GM12892 (cell line): ENCODE data around the gene ECHDC3.

ENCODE experiments used
- DNase-seq: peaks from one replicate; pipeline ENCODE4 v3.0.0; 2011; ENCODE audit not compliant: insufficient read length
- FAIRE-seq: peaks from 2 replicates; lab custom pipeline; 2011; peaks lifted over from hg19 to GRCh38; lab: Jason Lieb, UNC
- POLR2A ChIP-seq: IDR thresholded peaks from 2 replicates; pipeline ENCODE4 v1.6.1; 2011; ENCODE audit warnings: low read depth, low read length, control low read depth
- POLR2AphosphoS5 ChIP-seq: IDR thresholded peaks from 2 replicates; pipeline ENCODE4 v1.6.1; 2011; ENCODE audit warnings: low read depth, low read length, control low read depth
- TAF1 ChIP-seq: IDR thresholded peaks from 2 replicates; pipeline ENCODE4 v1.6.1; 2011; ENCODE audit warnings: low read depth, mild to moderate bottlenecking, control low read depth, low read length, borderline replicate concordance

Gene ECHDC3

DNA sequence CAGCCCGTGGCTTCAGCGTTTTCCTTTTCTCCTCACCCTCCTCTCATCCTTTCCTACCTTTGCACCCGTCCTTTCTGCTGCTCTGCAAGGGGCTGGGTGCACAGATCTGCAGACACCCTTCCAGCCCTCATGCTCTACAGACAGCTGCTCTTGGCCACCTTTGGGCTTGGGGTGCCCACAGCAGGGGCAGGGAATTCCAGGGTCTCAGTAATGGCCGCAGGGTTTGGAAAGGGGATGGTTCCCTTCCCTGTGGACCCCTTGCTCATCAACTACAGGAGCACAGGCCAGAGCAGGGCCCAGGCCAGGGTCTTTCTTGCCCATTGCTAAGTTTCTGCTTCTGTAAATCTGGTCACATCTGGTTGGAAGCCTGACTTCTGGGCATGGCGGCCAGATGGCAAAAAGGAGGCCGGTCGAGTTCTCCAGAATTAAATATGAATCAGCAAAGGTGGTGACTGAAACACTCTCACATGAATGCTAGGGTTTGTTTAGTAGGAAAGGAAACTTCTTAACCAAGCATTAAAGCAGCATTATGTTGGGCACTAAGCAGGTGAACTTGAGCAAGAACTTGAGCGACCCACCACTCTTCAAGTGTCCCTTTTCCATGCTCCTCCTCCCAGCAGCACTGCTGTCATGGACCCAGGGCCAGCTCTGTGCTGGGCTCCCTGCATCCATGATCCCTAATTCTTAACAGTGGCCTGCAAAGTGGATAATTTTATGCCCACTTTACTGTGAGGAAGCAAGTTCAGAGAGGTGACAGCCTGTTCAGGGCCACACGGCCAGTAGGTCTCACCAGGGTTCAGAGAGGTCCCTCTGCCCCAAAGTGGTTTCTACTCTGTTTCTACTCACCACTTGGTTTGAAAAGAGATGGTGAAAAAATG is 1.5 kb downstream of the ECHDC3 start:
- FAIRE-seq = no peak
- no peak for TF ChIP-seq POLR2A
- no peak for TF ChIP-seq TAF1
- TF ChIP-seq POLR2AphosphoS5 = no peak
- DNase-seq = no peak

DNA sequence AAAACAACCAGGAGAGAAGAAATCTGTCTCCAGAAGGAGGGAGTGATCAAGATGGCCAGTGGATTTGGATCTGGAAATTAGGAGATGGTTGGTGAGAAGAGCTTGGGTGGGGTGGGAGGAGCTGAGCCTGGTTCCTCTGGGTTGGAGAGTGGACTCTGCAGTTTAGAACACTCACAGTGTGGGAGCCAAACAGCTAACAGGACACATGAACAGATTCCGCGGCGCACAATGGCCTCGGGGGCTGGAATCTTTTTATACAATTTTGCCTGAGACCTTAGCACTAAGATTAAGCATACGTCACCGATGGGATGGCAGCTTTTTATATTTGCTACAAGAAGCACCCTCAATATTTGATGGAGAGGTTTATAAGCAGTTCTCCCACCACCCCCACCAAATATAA is 2.9 kb downstream of the ECHDC3 start:
- DNase-seq (no peak), FAIRE-seq (no peak)
- TF ChIP-seq TAF1 (no peak), POLR2AphosphoS5 (no peak), POLR2A (no peak)

DNA sequence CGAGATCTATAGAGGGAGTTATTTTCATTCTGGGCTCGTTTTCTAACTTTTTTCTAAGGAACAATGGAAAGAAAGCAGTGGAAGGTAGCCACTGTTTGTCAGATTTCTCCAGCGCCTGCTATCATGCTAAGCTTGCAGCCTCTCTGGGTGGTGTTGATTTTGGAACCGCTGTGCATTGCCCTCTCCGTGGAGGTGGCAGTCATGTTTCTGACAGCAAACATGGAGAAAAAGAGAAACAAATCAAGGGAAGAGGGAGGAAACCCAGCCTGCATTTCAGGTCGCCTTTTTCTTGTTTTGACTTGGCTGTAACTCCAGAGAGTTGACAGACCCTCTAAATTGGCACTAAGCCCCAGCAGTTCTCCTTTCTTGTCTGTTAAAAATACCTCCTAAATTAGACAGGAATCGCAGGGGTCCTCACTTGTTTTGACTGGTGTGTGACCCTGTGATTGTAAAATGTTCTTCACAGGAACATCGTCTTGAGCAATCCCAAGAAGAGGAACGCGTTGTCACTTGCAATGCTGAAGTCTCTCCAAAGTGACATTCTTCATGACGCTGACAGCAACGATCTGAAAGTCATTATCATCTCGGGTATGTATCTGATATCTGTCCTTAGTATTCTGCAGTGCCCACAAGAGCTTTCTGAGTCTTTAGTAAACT is 4.8 kb downstream of the ECHDC3 start:
- no peak for DNase-seq
- FAIRE-seq = no peak
- TF ChIP-seq POLR2A (no peak), TAF1 (no peak), POLR2AphosphoS5 (no peak)

DNA sequence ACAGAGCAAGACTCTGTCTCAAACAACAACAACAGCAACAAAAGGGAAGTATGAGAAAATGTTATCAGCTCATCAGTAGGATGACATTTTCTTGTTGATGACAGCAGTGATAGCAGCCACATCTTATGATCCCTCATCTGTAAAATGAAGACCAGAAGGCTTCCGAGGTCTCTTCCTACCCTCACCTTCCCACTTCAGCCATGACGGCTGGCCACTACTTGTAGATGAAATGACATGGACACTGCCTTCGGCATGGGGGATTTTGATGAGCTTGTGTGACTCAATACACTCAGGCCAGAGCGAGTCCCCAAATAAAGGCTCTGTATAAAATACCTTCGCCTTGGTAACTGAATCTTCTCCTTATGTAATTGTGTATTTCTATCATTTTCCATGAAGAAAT is 6.7 kb downstream of the ECHDC3 start:
- FAIRE-seq (no peak), DNase-seq (no peak)
- TF ChIP-seq TAF1 (no peak), POLR2A (no peak), POLR2AphosphoS5 (no peak)

DNA sequence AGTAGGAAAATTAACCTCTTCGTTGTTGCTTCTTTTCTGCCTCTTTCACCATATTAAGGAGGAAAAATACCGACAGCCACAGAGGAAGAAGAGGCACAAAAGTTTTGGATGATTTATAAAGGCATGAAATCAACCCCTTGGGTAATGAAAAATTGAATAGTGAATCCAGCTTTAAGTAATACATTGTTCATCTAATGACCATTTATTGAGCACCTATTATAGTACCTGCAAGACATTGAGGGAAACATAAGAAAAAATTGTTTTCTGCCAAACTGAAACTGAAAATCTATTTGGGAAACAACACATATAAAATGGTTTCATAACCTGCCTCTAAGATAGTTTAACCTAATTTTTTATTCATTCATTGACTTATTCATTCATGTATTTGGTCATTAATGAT is 8.2 kb downstream of the ECHDC3 start:
- TF ChIP-seq TAF1 = no peak
- no peak for TF ChIP-seq POLR2A
- TF ChIP-seq POLR2AphosphoS5 = no peak
- FAIRE-seq (no peak), DNase-seq (no peak)

DNA sequence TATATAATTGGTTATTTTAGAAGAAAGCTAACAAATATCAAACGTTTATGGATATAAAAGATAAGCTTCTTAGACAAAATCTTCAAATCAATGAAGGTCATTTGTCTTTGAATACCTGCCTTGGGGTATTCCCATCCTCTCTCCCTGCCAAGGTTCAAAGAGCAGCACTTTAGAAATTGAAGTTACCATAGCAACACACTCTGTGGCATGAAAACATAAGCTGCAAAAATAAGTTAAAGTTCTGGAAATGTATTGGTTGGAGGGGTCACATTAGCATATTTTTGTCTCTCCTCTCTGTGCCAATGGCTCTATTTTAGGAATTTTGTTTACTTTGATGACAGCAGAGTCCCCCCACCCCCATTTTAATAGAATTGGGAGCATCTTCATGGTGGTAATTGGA is 12.0 kb downstream of the ECHDC3 start:
- no peak for DNase-seq
- TF ChIP-seq POLR2A (no peak), POLR2AphosphoS5 (no peak), TAF1 (no peak)
- no peak for FAIRE-seq

DNA sequence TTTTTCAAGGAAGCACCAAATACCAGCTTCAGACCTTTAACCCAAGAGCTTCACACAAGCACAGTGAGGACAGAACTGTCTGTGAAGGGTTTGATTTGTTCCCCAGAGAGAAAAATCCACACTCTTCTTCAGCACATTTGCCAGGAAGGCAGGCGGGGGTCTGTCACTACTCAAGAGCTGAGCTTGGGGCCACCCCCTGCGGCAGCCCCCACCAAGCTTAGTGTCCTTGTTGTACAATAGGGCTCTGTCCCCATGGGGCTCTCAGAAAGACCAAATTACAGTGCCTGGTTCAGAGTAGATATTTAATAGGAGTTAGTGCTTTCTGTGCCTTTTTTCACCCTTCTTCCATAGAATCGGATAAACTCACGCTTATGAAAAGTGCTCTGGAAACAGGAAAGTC is 12.4 kb downstream of the ECHDC3 start:
- no peak for TF ChIP-seq POLR2AphosphoS5
- TF ChIP-seq POLR2A = no peak
- TF ChIP-seq TAF1 = no peak
- FAIRE-seq = no peak
- no peak for DNase-seq

DNA sequence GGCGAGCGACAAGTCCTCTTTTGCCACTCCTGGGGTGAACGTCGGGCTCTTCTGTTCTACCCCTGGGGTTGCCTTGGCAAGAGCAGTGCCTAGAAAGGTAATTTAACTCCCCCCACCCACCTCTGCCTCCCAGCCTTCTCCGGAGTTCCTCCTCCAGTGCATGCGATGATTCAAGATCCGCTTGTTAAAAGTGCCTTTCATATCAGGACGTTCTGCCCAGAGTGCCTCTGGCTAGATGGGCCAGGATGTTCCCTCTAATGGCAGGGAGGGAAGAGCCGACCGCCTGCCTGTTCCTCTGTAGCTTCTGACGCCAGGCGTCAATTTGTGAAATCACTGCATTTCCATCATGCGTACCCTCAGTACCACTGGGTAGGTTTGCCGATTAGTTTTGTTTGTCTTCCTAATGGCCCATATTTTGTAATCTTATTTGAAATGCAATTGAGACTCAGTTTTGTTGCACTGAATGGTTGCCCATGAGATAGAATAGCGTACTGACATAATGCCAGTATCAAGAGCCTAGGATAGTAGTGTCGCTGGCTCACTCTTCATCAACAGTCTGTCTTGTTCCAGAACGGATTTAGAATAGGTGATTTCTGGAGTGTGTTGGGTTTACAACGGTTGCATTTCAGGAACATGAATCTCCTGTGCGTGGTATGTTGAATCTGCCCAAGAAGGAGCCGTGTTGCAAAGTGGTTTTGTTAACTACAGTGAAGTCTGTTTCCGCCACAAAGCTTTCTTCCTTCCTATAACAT is 13.5 kb downstream of the ECHDC3 start:
- DNase-seq (no peak), FAIRE-seq (no peak)
- TF ChIP-seq POLR2A (no peak), POLR2AphosphoS5 (no peak), TAF1 (no peak)

DNA sequence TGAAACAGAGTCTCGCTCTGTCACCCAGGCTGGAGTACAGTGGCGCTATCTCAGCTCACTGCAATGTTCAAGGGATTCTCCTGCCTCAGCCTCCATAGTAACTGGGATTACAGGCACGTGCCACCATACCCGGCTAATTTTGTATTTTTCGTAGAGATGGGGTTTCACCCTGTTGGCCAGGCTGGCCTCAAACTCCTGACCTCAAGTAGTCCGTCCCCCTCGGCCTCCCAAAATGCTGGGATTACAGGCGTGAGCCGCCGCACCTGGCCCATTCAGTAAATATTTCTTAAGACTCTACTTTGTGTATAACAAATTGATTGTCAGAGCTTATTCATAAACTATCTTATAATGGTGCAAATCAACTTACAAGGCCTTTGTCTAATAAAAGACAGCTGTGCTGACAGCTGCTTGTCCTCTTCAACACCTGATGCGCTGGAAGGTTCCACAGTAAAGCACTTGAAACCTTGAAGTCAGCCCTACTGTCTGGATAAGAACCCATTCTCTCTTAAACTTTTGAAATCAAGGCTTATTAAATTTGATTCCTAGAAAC is 14.7 kb downstream of the ECHDC3 start:
- TF ChIP-seq TAF1 = no peak
- TF ChIP-seq POLR2A = no peak
- no peak for TF ChIP-seq POLR2AphosphoS5
- DNase-seq = no peak
- no peak for FAIRE-seq

DNA sequence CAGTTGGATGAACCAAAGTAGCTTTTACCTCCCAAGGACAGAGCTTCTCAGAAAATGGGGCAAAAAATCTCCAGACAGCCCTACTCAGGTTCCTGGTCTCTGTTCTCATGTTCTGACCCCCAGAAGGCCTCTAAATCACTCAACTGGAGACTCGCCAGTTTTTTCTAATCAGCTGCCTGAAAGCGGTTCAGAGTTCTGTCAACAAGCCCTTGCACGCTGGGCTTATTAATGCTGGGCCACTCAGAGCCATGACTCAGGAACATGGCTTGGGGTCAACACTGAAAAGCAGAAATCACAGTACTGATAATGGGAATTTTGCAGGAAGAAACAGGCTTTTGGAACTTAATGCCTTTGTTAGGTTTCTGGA is 15.3 kb downstream of the ECHDC3 start:
- FAIRE-seq (no peak), DNase-seq (no peak)
- TF ChIP-seq POLR2AphosphoS5 (no peak), TAF1 (no peak), POLR2A (no peak)

DNA sequence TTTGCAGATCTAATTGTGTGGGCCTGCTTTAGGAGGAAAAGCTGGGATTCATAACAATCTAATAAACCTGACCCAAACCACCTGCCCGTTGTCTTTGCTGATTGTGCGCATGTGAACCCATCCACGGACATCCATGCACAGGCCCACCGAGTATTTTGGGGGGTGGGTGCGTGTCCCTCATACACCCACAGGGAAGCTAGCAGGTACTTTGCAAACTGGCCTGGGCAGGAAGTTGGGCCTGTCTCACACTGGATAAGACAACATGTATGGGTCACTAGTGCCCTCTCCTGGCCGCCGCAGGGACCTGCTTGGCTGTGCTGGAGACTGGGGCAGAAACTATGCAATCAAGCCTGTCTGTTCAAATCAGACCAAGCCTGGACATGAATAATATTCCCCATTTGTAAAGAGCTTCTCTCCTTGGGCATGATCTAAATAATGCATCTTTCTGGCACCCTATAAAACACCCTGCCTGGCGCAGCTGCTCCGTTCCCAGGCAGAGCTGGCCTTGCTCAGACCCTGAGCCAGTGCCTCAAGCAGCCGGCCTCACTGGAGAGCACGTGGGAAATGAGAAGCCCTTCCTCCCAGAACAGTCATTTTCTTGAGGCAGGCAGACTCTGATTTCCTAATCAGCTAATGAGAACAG is 15.8 kb downstream of the ECHDC3 start:
- DNase-seq (peak; percentile 77), FAIRE-seq (peak; percentile 95)
- no peak for TF ChIP-seq POLR2A
- TF ChIP-seq TAF1 = no peak
- no peak for TF ChIP-seq POLR2AphosphoS5
